Cardiac muscle cell (in vitro differentiated cells and primary cell): ENCODE results near the gene PGBD1. TPM values are rescaled to one million over a fixed set of nuclear protein-coding genes. Genes with fewer than 3 reads are reported as not detected.

Experiments
- DNase-seq, 2 donors: peaks; one replicate each; pipeline versions ENCODE4 v3.0.0 to v3.0.0-alpha.2; 2010 to 2017; ENCODE audit warnings: low read depth in 1 of 2, low spot score in 1 of 2
- H3K27ac ChIP-seq: fragments of 200-600 bp; sonication (generic); 2 replicates; pipeline ENCODE4 v1.5.1; 2016
- H3K27me3 ChIP-seq: fragments of 200-600 bp; sonication (generic); 2 replicates; pipeline ENCODE4 v1.6.0; 2016; ENCODE audit warnings: control low read depth
- H3K36me3 ChIP-seq: fragments of 200-600 bp; sonication (generic); 2 replicates; pipeline ENCODE4 v1.5.1; 2016; ENCODE audit warnings: control low read depth
- H3K4me1 ChIP-seq: fragments of 200-600 bp; sonication (generic); 2 replicates; pipeline ENCODE4 v1.8.1; 2017; ENCODE audit warnings: low read depth, mild to moderate bottlenecking, mixed run types
- H3K4me3 ChIP-seq: fragments of 200-600 bp; sonication (generic); 2 replicates; pipeline ENCODE4 v1.5.1; 2016; ENCODE audit warnings: mild to moderate bottlenecking
- H3K9me3 ChIP-seq: fragments of 200-600 bp; sonication (generic); 2 replicates; pipeline ENCODE4 v1.5.1; 2017; ENCODE audit warnings: low read depth, mild to moderate bottlenecking, control low read depth
- CTCF ChIP-seq: IDR thresholded peaks from 2 replicates; pipeline ENCODE4 v1.5.1; 2012; ENCODE audit warnings: low read depth, mild to moderate bottlenecking, low read length
- polyA plus RNA-seq: library from polyadenylated mRNA; unstranded; fragments of >200 nt; fragmentation: Nextera tagmentation; extraction: Ambion mirVana; gene quantifications from 2 replicates; pipeline ENCODE4 v1.2.1, GENCODE V29; 2016
- total RNA-seq: library from RNA; depleted of rRNA; stranded (reverse); fragments of >200 nt; gene quantifications from 2 replicates; pipeline ENCODE4 v1.2.3, GENCODE V29; 2016

Gene PGBD1
- total and polyA plus RNA-seq, 2 experiments from 2014 or later, result 7.5 to 8.2 TPM

- no peak overlapping the region for H3K4me3 ChIP-seq
- H3K4me1 ChIP-seq, result peaks cover 8% of the 10 kb centered on the region
- no peak for TF ChIP-seq CTCF
These were observed 16.5 kb upstream of the PGBD1 start for GRCh38 chr6:28264834-28265401.

DNA sequence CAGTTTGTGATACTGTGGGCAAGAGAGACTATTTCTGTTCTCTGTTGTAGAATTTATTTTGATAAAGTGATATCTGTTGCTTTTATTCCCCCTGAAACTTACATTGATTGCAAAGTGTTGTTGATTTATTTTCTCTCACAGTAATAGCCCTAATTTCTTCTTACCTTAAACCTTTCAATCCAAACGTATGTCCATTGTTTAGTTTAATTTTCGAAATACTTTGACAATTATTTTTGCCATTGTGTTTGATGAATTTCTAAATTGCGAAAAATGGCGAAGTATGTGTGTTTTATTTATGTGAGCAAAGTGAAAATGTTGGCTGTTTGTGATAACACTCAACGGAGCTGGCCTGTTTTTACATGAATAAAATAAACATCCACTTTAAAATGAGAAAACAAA is 14.8 kb upstream of the PGBD1 start:
- no peaks in the 10 kb centered on the region for H3K36me3 ChIP-seq
- DNase-seq, result no peak
- no peaks in the 10 kb centered on the region for H3K9me3 ChIP-seq
- no peak for TF ChIP-seq CTCF
- no peaks in the 10 kb centered on the region for H3K27me3 ChIP-seq
- H3K4me1 ChIP-seq, result peaks cover 8% of the 10 kb centered on the region
- H3K27ac ChIP-seq, result peak overlapping the region; percentile 87
- H3K4me3 ChIP-seq, result peak overlapping the region; percentile 89

More at GRCh38 chr6:28264834-28265401, 16.5 kb upstream of the PGBD1 start:
- Histone ChIP-seq H3K36me3 (no peaks in the 10 kb centered on the region), H3K27me3 (no peaks in the 10 kb centered on the region), H3K27ac (no peak overlapping the region), H3K9me3 (no peaks in the 10 kb centered on the region)
- no peak for DNase-seq

- Histone ChIP-seq H3K4me1 (peaks cover 8% of the 10 kb centered on the region), H3K27me3 (no peaks in the 10 kb centered on the region)
- TF ChIP-seq CTCF, result peak; percentile 6
These were observed 14.2 kb upstream of the PGBD1 start, which contains the start of gene ZSCAN26 for GRCh38 chr6:28266962-28267694. Gene ZSCAN26, plus strand, starts transcription at chr6:28267143. Its CDS starts 4,777 bp downstream, at chr6:28271920.

GRCh38 chr6:28267695-28268059 is 13.7 kb upstream of the PGBD1 start:
- peaks cover 9% of the 10 kb centered on the region for H3K36me3 ChIP-seq
- H3K27me3 ChIP-seq, result no peaks in the 10 kb centered on the region
- peak overlapping the region; percentile 87 for H3K27ac ChIP-seq
- no peaks in the 10 kb centered on the region for H3K9me3 ChIP-seq
- DNase-seq, result no peak
- H3K4me1 ChIP-seq, result peaks cover 8% of the 10 kb centered on the region
- no peak for TF ChIP-seq CTCF
- H3K4me3 ChIP-seq, result peak overlapping the region; percentile 89

More at GRCh38 chr6:28266962-28267694, 14.2 kb upstream of the PGBD1 start, which contains the start of gene ZSCAN26:
- peak within 1 kb of the TSS; percentile 89 for H3K4me3 ChIP-seq
- peak within 1 kb of the TSS; percentile 87 for H3K27ac ChIP-seq
- no peaks in the 10 kb centered on the region for H3K9me3 ChIP-seq
- H3K36me3 ChIP-seq, result peaks cover 3% of the 10 kb centered on the region
- DNase-seq, result peak; percentile 87 to 91

GRCh38 chr6:28269492-28269891 is 11.9 kb upstream of the PGBD1 start:
- DNase-seq, result peak in 1 of 2 donors; percentile 72
- Histone ChIP-seq H3K27me3 (no peaks in the 10 kb centered on the region), H3K36me3 (peaks cover 16% of the 10 kb centered on the region), H3K27ac (no peak overlapping the region), H3K9me3 (no peaks in the 10 kb centered on the region), H3K4me1 (peaks cover 8% of the 10 kb centered on the region), H3K4me3 (no peak overlapping the region)
- TF ChIP-seq CTCF, result no peak
